GF-D8 (cell line): ENCODE data around the gene ATP2A2.
A peak's percentile ranks its signal among the peaks of the same experiment; 100 is the strongest.
"Not testable (repeated sequence)": the region's sequence is repeated elsewhere in the genome, so short reads cannot be mapped to it uniquely, and the experiment has no call there.

Experiments
- DNase-seq: peaks from one replicate; lab custom pipeline; 2025; lab: John Stamatoyannopoulos, UW

Gene ATP2A2

DNA sequence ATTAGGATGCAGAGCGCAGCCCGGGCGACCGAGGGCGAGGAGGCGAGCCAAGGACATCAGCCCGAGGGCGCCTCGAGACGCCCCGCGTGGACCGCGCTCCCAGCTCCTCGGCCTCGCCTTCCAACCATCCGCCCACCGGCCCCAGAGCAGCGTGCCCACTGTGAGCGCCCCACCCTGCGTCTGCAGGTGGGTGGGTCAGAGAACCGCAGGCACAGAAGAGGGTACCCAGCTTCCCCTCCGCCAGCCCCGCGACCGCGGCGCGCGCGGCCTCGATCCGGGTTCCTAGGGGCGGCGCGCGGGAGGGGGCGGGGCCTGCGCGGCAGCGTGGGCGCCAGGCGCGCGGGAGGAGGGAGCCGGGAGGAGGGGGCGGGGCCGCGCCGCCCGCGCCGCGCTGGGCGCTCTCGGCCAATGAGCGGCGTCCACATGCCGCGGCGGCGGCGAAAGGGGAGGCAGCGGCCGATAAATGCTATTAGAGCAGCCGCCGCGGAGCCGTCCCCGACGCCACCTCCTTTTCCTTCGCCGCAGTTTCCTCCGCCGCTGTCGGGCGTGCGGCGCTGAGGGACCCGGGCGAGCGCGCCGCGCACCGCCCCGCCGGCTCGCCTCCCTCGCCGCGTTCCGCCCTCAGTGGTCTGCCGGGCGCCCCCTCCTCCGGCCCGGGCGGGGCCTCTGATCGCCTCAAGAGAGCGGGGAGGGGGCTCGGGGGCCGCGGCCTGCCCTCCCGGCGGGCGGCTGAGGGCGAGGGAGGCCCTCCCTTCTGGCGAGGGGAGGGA is at the start of gene ATP2A2:
Gene ATP2A2 (plus strand): TSS at position 469 of the 770 bp plus-strand sequence. CDS start 543 bp downstream, outside the sequence.
- DNase-seq = peak; percentile 78

- no peak for DNase-seq
Observed at GRCh38 chr12:110233212-110233903, 47.7 kb upstream of the ATP2A2 start.

DNA sequence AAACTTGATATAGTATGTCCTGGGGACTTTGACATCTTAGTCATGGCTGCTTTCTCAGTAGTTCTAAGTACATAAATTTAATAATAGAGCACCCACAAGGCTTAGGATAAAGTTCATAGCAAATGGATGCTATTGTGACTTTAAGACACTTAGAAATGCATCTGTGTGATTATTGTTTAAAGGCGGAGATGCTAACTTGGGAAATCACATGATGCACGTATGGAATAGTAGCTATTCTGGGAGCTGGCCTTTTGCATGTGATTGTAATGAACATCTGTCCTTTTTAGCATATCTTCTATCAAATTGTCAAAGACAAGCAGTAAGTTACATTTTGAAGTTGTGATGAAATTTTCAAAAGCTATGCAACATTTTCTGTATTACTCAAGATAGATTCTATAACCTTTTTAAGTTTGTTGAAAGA is 46.7 kb upstream of the ATP2A2 start:
- peak; percentile 49 for DNase-seq

DNA sequence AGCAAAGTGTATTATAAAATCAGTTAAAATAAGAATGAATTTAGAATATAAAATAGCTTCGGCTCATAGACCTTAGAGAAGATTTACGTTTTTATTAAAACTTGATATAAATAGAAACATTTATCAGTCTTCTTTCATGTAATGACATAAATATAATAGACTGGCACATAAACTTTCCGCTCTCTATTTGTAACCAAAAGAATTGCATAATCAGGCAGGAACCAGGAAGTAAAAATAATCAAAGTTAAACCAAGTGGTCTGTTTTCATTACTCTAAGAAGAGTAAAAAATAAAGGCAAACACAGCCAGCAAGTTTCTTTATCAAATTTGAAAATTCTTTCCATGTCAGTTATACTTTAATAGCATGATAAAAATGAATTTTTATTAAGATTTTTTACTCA is 46.3 kb upstream of the ATP2A2 start:
- DNase-seq = peak; percentile 49

DNA sequence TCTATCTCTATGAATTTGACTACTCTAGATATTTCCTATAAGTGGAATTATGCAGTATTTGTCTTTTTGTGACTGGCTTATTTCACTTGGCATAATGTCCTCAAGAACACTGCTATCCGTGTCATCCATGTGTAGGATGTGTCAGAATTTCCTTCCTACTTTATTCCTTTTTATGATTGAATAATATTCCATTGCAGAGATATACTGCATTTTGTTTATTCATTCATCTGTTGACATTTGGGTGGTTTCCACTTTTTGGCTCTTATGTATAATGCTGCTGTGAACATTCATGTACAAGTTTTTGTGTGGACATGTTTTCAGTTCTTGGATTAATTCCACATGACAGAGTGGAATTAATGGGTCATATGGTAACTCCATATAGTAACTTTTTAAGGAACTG is 45.7 kb upstream of the ATP2A2 start:
- DNase-seq = no peak

DNA sequence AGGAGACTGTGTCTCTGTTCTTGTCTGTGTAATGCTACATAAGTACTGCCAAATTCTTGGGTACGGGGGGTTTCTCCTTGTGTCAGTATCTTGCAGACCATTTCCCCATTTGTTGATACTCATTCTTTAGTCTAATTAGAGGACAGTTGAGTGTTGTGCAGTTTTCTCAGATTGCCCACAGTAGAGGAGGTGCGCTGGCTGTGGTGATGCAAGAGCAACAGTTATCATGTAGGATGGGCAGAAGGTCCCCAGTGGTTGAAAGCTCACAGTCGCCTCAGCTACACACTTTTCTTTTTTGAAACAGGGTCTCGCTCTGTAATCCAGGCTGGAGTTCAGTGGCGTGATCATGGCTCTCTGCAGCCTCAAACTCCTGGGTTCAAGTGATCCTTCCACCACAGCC is 37.8 kb upstream of the ATP2A2 start:
- DNase-seq = no peak

DNA sequence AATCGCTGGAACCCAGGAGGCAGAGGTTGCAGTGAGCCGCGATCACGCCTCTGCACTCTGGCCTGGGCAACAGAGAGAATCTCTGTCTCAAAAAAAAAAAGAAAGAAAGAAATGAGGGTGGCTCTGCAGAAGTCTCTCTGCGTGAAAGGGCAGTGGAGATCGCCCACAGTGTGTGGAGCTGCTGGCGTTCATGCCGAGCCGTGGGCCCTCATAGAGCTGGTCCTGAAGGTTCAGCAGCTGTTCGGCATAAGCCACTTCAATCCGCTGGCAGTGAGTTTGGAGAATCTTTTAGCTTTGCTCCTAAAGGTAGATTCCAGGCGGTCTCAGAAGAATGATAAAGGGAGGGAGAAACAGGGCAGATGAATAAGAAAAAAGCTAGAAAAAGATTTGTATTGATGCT is 36.7 kb upstream of the ATP2A2 start:
- DNase-seq = no peak

GRCh38 chr12:110244829-110245228 is 36.2 kb upstream of the ATP2A2 start:
- no peak for DNase-seq

- no peak for DNase-seq
Observed at GRCh38 chr12:110245369-110245772, 35.7 kb upstream of the ATP2A2 start.

DNA sequence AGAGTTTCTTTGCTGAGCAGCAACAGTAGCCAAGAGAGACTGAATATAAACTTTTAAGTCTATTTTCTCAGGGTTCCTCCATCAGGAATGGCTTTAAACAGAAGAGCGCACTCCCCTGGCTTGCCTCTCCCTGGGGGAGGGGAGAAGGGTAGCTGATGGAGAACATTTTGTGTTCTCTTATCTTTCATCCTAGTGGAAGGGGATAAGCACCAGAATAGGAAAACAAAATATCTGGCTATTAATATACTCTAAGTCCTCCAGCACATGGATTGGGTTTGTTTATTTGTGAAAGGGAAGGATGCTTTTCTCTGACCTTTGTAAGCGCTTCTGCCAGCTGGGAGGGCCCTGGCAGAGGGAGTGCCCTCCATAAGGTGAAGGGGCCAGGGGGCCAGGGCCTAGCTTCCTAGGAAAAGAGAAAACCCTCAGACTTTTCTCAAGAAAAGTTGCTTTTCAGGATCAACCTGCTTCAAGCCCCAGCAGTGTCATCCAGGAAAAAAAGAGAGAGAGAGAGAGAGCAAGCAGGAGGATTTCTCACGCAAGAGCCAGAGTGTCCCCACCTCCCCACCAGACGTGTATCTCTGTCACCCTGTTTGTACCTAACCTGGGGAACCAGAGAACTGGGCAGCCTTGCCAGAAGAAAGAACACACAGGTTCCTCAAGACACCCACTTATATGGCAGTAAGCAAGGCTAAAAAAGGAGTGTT is 34.3 kb upstream of the ATP2A2 start:
- DNase-seq = no peak

- no peak for DNase-seq
Observed at GRCh38 chr12:110247340-110248095, 33.5 kb upstream of the ATP2A2 start.

DNA sequence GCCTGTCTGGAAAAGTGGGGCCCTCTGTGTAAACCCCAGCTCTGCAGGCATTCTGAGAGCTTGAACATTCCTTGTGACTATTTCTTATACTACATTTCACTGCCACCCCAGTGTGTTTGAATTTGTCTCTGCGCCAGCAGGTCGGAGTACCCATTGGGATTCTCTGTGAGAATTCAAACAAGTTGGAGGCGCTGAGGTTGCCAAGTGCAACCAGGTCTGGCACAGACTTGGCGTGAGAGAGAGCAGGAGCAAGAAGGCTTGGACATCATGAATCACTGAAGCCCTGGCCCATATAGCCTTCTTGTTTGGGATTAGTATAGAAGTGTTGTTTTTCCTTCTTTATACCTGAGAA is 33.0 kb upstream of the ATP2A2 start:
- DNase-seq = no peak

DNA sequence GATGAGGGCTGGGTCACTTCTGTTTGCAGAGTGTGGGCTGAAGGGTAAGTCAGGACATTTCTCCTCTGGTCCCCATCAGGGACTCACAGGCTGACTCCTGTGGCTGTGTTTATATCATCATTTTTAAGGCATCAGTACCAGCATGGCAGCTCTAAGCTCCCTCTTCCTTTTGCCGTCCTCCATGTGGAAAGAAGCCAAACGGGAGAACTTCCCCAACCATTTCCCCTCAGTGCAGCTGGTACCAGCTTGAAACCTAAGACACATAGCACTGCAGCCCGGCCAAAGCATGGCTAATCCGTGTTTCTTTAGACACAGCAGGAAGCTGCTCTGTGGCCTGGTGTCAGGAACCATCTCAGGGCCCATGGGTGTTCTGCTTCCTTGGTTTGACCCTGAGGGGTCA is 31.9 kb upstream of the ATP2A2 start:
- DNase-seq = no peak

GRCh38 chr12:110249716-110250225 is 31.3 kb upstream of the ATP2A2 start:
- no peak for DNase-seq

GRCh38 chr12:110251381-110251780 is 29.7 kb upstream of the ATP2A2 start:
- no peak for DNase-seq

- DNase-seq = no peak
Observed at GRCh38 chr12:110252716-110253115, 28.3 kb upstream of the ATP2A2 start.

DNA sequence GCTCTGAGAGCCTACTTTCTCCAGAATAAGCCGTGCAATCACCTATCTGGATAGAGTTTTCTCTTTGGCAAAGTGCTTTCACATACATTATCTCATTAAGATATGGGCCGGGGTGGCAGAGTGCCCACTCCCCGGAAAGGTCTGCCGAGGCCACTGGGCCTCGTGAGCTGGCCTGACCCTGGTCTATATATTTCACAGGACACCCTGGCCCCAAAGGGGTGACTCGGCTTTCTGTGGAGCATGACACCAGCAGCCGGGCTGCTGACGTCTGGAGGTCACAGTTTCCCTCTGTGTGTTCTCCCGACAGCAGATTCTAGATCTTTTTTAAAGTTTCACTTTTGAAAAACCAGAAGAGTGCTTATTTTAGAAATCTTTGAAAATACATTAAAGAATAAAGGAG is 27.9 kb upstream of the ATP2A2 start:
- DNase-seq = no peak

DNA sequence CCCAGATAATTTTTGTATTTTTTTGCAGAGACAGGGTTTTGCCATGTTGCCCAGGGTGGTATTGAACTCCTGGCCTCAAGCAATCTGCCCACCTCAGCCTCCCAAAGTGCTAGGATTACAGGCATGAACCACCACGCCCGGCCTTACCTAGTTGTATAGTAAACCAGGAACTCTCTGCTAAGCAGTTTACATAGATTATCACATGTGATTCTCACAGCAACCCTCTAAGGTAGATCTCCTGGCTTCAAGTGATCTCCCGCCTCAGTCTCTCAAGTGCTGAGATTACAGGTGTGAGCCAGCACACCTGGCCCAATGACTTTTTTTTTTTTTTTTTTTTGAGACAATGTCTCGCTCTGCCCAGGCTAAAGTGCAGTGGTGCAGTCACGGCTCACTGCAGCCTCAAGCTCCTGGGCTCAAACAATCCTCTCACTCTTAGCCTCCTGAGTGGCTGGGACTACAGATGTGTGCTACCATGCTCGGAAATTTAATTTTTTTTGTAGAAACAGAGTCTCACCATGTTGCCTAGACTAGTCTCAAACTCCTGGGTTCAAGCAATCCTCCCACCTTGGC is 26.0 kb upstream of the ATP2A2 start:
- DNase-seq = no peak

GRCh38 chr12:110255890-110256456 is 25.1 kb upstream of the ATP2A2 start:
- not testable (repeated sequence) for DNase-seq

DNA sequence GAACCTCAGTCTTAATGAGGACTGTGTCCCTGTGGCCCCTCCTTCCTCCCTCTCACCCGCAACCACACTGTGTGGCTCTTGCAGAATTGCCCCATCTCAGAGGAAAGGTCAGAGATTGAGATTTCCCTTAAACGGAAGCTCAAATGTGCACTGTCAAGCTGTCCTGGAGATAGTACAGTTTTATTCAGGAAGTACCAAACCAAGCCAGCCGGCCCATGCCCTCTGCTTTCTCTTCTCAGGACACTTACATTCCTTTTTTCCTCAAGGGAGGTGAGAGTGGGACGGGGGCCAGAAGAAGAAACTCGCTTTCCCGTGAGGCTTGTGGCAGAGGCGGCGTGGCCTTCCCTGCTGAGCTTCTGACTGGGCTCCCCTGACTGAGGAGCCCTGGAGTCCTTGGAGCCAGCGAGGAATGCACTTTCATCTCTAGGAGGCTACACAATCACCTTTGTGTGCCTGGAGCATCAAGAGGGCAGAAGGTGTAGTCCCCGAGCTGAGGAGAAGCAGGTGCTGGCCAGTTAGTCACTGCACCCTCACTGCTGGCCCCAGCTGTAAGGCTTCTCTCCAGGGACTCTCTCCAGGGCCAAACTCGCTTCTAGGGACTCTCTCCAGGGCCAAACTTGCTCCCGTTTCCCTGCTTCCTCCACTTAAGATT is 24.1 kb upstream of the ATP2A2 start:
- peak; percentile 70 for DNase-seq

DNA sequence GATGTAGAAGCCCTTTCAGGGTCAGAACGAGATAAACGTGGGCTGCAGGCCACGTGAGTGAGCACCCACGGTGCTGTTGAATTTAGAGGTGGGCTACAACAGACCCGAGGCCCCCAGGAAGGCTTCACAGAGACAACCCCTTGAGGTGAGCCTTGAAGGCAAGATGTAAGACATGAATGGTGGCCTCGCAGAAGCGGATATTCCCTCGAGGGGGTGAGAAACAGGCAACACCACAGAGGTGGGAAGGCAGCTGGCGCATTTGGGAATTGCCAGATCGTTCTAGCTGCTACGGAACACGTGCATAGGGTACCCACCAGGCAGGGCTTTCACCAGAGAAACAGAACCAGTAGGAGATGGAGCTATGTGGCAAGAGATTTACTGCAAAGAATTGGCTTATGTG is 22.6 kb upstream of the ATP2A2 start:
- DNase-seq = no peak
